H9 (cell line): ENCODE results near the gene CPA2. TPM values are rescaled to one million over a fixed set of nuclear protein-coding genes. Genes with fewer than 3 reads are reported as not detected.

Experiments used
- DNase-seq: peaks from one replicate; pipeline ENCODE4 v3.0.0-alpha.2; 2017
- H2AFZ ChIP-seq: one replicate; pipeline ENCODE4 v1.6.1; 2013; ENCODE audit warnings: mild to moderate bottlenecking, low read length, control low read depth, moderate library complexity
- H2AK5ac ChIP-seq: 2 replicates; pipeline ENCODE4 v1.6.1; 2013; ENCODE audit warnings: low read length, control low read depth, mixed read lengths; ENCODE audit not compliant: insufficient read length
- H2BK120ac ChIP-seq: one replicate; pipeline ENCODE4 v1.6.1; 2013; ENCODE audit warnings: low read depth, mild to moderate bottlenecking, low read length, control low read depth, inconsistent platforms; ENCODE audit not compliant: poor library complexity, severe bottlenecking
- H2BK12ac ChIP-seq: 2 replicates; pipeline ENCODE4 v1.6.1; 2013; ENCODE audit warnings: low read length, control low read depth, mixed read lengths, low read depth; ENCODE audit not compliant: insufficient read length
- H2BK15ac ChIP-seq: 2 replicates; pipeline ENCODE4 v1.6.1; 2013; ENCODE audit warnings: low read depth, low read length, control low read depth
- H2BK20ac ChIP-seq: one replicate; pipeline ENCODE4 v1.6.1; 2013; ENCODE audit warnings: low read depth, mild to moderate bottlenecking, low read length, control low read depth, inconsistent platforms; ENCODE audit not compliant: poor library complexity, severe bottlenecking
- H2BK5ac ChIP-seq: 2 replicates; pipeline ENCODE4 v1.6.1; 2013; ENCODE audit warnings: low read length, control low read depth, mixed read lengths; ENCODE audit not compliant: insufficient read length
- H3K14ac ChIP-seq: 2 replicates; pipeline ENCODE4 v1.6.1; 2013; ENCODE audit warnings: low read length, control low read depth; ENCODE audit not compliant: insufficient read depth
- H3K18ac ChIP-seq: 2 replicates; pipeline ENCODE4 v1.6.1; 2013; ENCODE audit warnings: low read depth, mild to moderate bottlenecking, mixed read lengths, low read length, control low read depth; ENCODE audit not compliant: insufficient read length
- H3K23ac ChIP-seq: 2 replicates; pipeline ENCODE4 v1.6.1; 2013; ENCODE audit warnings: low read length, control low read depth, mixed read lengths, low read depth; ENCODE audit not compliant: insufficient read length
- H3K23me2 ChIP-seq: 2 replicates; pipeline ENCODE4 v1.6.1; 2013; ENCODE audit warnings: low read depth, mild to moderate bottlenecking, mixed read lengths, low read length, control low read depth; ENCODE audit not compliant: insufficient read length, poor library complexity, severe bottlenecking
- H3K27ac ChIP-seq: 2 replicates; pipeline ENCODE4 v1.5.1; 2013; ENCODE audit warnings: low read length, control low read depth, mixed read lengths, low read depth; ENCODE audit not compliant: insufficient read length
- H3K27me3 ChIP-seq: 2 replicates; pipeline ENCODE4 v1.6.1; 2013; ENCODE audit warnings: low read length, control low read depth, inconsistent platforms; ENCODE audit not compliant: insufficient read depth
- H3K4ac ChIP-seq: 2 replicates; pipeline ENCODE4 v1.6.1; 2013; ENCODE audit warnings: low read depth, mild to moderate bottlenecking, control low read depth, inconsistent platforms, low read length, moderate library complexity
- H3K4me1 ChIP-seq: 2 replicates; pipeline ENCODE4 v1.6.1; 2013; ENCODE audit warnings: low read length, control low read depth, inconsistent platforms; ENCODE audit not compliant: insufficient read depth
- H3K4me2 ChIP-seq: 2 replicates; pipeline ENCODE4 v1.6.1; 2013; ENCODE audit warnings: low read length, control low read depth, mixed read lengths; ENCODE audit not compliant: insufficient read length, insufficient read depth
- H3K56ac ChIP-seq: 2 replicates; pipeline ENCODE4 v1.6.1; 2013; ENCODE audit warnings: low read depth, mild to moderate bottlenecking, mixed read lengths, low read length, control low read depth; ENCODE audit not compliant: insufficient read length
- H3K79me1 ChIP-seq: 2 replicates; pipeline ENCODE4 v1.6.1; 2013; ENCODE audit warnings: low read depth, mild to moderate bottlenecking, moderate library complexity, low read length, control low read depth, inconsistent platforms; ENCODE audit not compliant: insufficient read depth, poor library complexity, severe bottlenecking
- H3K79me2 ChIP-seq: 2 replicates; pipeline ENCODE4 v1.6.1; 2013; ENCODE audit warnings: low read length, control low read depth, inconsistent platforms; ENCODE audit not compliant: insufficient read depth
- H3K9ac ChIP-seq: 2 replicates; pipeline ENCODE4 v1.6.1; 2013; ENCODE audit warnings: low read length, control low read depth, mixed read lengths; ENCODE audit not compliant: insufficient read length; ENCODE audit errors: extremely low read depth
- H3K9me3 ChIP-seq: one replicate; pipeline ENCODE4 v1.6.1; 2013; ENCODE audit warnings: low read depth, low read length, inconsistent platforms; ENCODE audit not compliant: control insufficient read depth
- H3T11ph ChIP-seq: one replicate; pipeline ENCODE4 v1.6.1; 2013; ENCODE audit warnings: mild to moderate bottlenecking, low read length, control low read depth, inconsistent platforms
- H4K20me1 ChIP-seq: one replicate; pipeline ENCODE4 v1.6.1; 2013; ENCODE audit not compliant: control insufficient read depth, insufficient read length, insufficient read depth
- H4K5ac ChIP-seq: 2 replicates; pipeline ENCODE4 v1.6.1; 2013; ENCODE audit warnings: low read depth, mild to moderate bottlenecking, mixed read lengths, low read length, control low read depth; ENCODE audit not compliant: insufficient read length
- H4K8ac ChIP-seq: replicated peaks from 2 replicates; pipeline ENCODE4 v1.6.1; 2013; ENCODE audit warnings: low read length, control low read depth, mixed read lengths, low read depth; ENCODE audit not compliant: insufficient read length
- H4K91ac ChIP-seq: 2 replicates; pipeline ENCODE4 v1.6.1; 2013; ENCODE audit warnings: low read depth, mild to moderate bottlenecking, moderate library complexity, mixed read lengths, low read length, control low read depth; ENCODE audit not compliant: insufficient read length
- H3K27ac Mint-ChIP-seq, 3 experiments: 2 replicates in 2 of 3; 3 replicates in 1 of 3; pipeline ENCODE4 v1.8.0; 2020 to 2021; ENCODE audit warnings: mixed read lengths in 3 of 3, mild to moderate bottlenecking in 1 of 3, moderate library complexity in 1 of 3
- H3K27me3 Mint-ChIP-seq: 2 replicates; pipeline ENCODE4 v1.8.0; 2021; ENCODE audit warnings: low read depth, mild to moderate bottlenecking, moderate library complexity, mixed read lengths
- H3K36me3 Mint-ChIP-seq, 3 experiments: 2 replicates in 2 of 3; 3 replicates in 1 of 3; pipeline ENCODE4 v1.8.0; 2020 to 2021; ENCODE audit warnings: low read depth in 3 of 3, mixed read lengths in 3 of 3; ENCODE audit not compliant: insufficient read depth in 1 of 3
- H3K4me1 Mint-ChIP-seq, 2 experiments: 2 replicates each; pipeline ENCODE4 v1.8.0; 2020; ENCODE audit warnings: mixed read lengths in 2 of 2
- H3K4me3 Mint-ChIP-seq, 2 experiments: 2 replicates in 1 of 2; 3 replicates in 1 of 2; pipeline ENCODE4 v1.8.0; 2020 to 2021; ENCODE audit warnings: mild to moderate bottlenecking in 2 of 2, mixed read lengths in 2 of 2, moderate library complexity in 1 of 2
- H3K9me3 Mint-ChIP-seq, 2 experiments: 2 replicates in 1 of 2; 3 replicates in 1 of 2; pipeline ENCODE4 v1.8.0; 2020; ENCODE audit warnings: mild to moderate bottlenecking in 2 of 2, mixed read lengths in 2 of 2, moderate library complexity in 1 of 2
- CTCF ChIP-seq: fragments of 200-600 bp; sonication (generic); conservative IDR thresholded peaks from 3 replicates; pipeline ENCODE4 v1.8.0; 2021; ENCODE audit warnings: antibody characterized with exemption, mild to moderate bottlenecking
- WGBS: extraction: QIAGEN DNeasy Blood & Tissue Kit; methylation state at CpG from one replicate; pipeline ENCODE4 v1.1.7; 2013; ENCODE audit warnings: missing lambda C conversion rate, low lambda C conversion rate, mixed read lengths; ENCODE audit not compliant: insufficient read length; ENCODE audit errors: extremely low coverage; 5-methylcytosine and 5-hydroxymethylcytosine counted together
- total RNA-seq: library from RNA; stranded (reverse); gene quantifications from 2 replicates; pipeline ENCODE4 v1.2.1, GENCODE V29; 2021

Gene CPA2
- total RNA-seq, 1 experiment from 2014 or later: not detected

- no peak overlapping the region for H3K4me2 ChIP-seq
- H3K27me3 Mint-ChIP-seq: no peaks in the 10 kb centered on the region; the same call in 1 of the 2 replicates
- H2BK5ac ChIP-seq: no peak overlapping the region
- no peak overlapping the region for H2BK20ac ChIP-seq
- H3K14ac ChIP-seq: no peak overlapping the region
- no peak overlapping the region for H4K5ac ChIP-seq
- no peaks in the 10 kb centered on the region; a peak in 1 of 5 replicates for H3K9me3 Mint-ChIP-seq
- H2BK120ac ChIP-seq: no peak overlapping the region
- no peak for DNase-seq
- H2BK15ac ChIP-seq: no peak overlapping the region
- H3K36me3 Mint-ChIP-seq: no peaks in the 10 kb centered on the region; a peak in 1 of 7 replicates
- H3K18ac ChIP-seq: no peak overlapping the region
- no peak overlapping the region for H3K4me3 Mint-ChIP-seq
- no CpG with 5 or more reads among the region's 10 CpGs for WGBS
- H3K27ac Mint-ChIP-seq: no peak overlapping the region
- no peaks in the 10 kb centered on the region for H3K23me2 ChIP-seq
- H3K56ac ChIP-seq: no peak overlapping the region
- no peaks in the 10 kb centered on the region for H3K27me3 ChIP-seq
- no peaks in the 10 kb centered on the region for H3K9me3 ChIP-seq
- no peak overlapping the region for H2AK5ac ChIP-seq
- H3K23ac ChIP-seq: no peak overlapping the region
- no peak overlapping the region for H4K8ac ChIP-seq
- no peak overlapping the region for H3K9ac ChIP-seq
- TF ChIP-seq CTCF: no peak
- H2AFZ ChIP-seq: no peak overlapping the region
- H4K91ac ChIP-seq: no peak overlapping the region
- no peak overlapping the region for H2BK12ac ChIP-seq
- no peak overlapping the region for H3K4ac ChIP-seq
- no peaks in the 10 kb centered on the region for H3K4me1 ChIP-seq
- H3K79me1 ChIP-seq: no peaks in the 10 kb centered on the region
- no peaks in the 10 kb centered on the region for H4K20me1 ChIP-seq
- no peak overlapping the region for H3K27ac ChIP-seq
- H3K4me1 Mint-ChIP-seq: peaks cover 14% of the 10 kb centered on the region in 2 experiments
- H3K79me2 ChIP-seq: no peaks in the 10 kb centered on the region
- no peak overlapping the region for H3T11ph ChIP-seq
Observed at GRCh38 chr7:130324306-130324943, 57.8 kb downstream of the CPA2 start.
